Loucy (cell line): ENCODE data around the gene CACNA1B.
"Not testable (repeated sequence)": the region's sequence is repeated elsewhere in the genome, so short reads cannot be mapped to it uniquely, and the experiment has no call there.

Source experiments
- H2AFZ ChIP-seq: fragments of 200-600 bp; sonication (generic); 2 replicates; pipeline ENCODE4 v1.6.0; 2016; ENCODE audit warnings: antibody characterized with exemption, mild to moderate bottlenecking, low read length, moderate library complexity
- H3F3A ChIP-seq: fragments of 200-600 bp; 2 replicates; pipeline ENCODE4 v1.6.0; 2016; ENCODE audit warnings: antibody characterized with exemption, low read depth, mild to moderate bottlenecking
- H3K27me3 ChIP-seq: fragments of 200-600 bp; sonication (generic); 2 replicates; pipeline ENCODE4 v1.6.1; 2014; ENCODE audit warnings: low read length, mild to moderate bottlenecking; ENCODE audit not compliant: insufficient read depth, poor library complexity, severe bottlenecking
- H3K36me3 ChIP-seq: fragments of 200-600 bp; sonication (generic); 2 replicates; pipeline ENCODE4 v1.6.1; 2016; ENCODE audit warnings: low read length; ENCODE audit not compliant: insufficient read depth
- H3K4me1 ChIP-seq: fragments of 200-600 bp; sonication (generic); 2 replicates; pipeline ENCODE4 v1.5.1; 2014; ENCODE audit warnings: low read length, mild to moderate bottlenecking; ENCODE audit not compliant: insufficient read depth, poor library complexity, severe bottlenecking
- H3K4me2 ChIP-seq: fragments of 200-600 bp; sonication (generic); 2 replicates; pipeline ENCODE4 v1.6.0; 2014; ENCODE audit warnings: antibody characterized with exemption, low read length, low read depth, mild to moderate bottlenecking; ENCODE audit not compliant: poor library complexity, severe bottlenecking
- H3K4me3 ChIP-seq: fragments of 200-600 bp; sonication (generic); 2 replicates; pipeline ENCODE4 v1.5.1; 2014; ENCODE audit warnings: low read length, mild to moderate bottlenecking, mixed read lengths; ENCODE audit not compliant: poor library complexity, severe bottlenecking
- H3K79me2 ChIP-seq: fragments of 200-600 bp; sonication (generic); 2 replicates; pipeline ENCODE4 v1.6.1; 2014; ENCODE audit warnings: low read length; ENCODE audit not compliant: insufficient read depth
- H3K9ac ChIP-seq: fragments of 200-600 bp; sonication (generic); 2 replicates; pipeline ENCODE4 v1.6.0; 2014; ENCODE audit warnings: mild to moderate bottlenecking, low read depth, low read length, moderate library complexity; ENCODE audit not compliant: poor library complexity, severe bottlenecking
- H3K9me2 ChIP-seq: fragments of 200-600 bp; sonication (generic); replicated peaks from 2 replicates; pipeline ENCODE4 v1.6.1; 2016; ENCODE audit warnings: low read depth, low read length, mixed read lengths
- H3K9me3 ChIP-seq: fragments of 200-600 bp; sonication (generic); 2 replicates; pipeline ENCODE4 v1.6.1; 2014; ENCODE audit warnings: mild to moderate bottlenecking, antibody characterized with exemption, low read length, low read depth; ENCODE audit not compliant: insufficient read depth
- H4K20me1 ChIP-seq: fragments of 200-600 bp; sonication (generic); 2 replicates; pipeline ENCODE4 v1.6.0; 2014; ENCODE audit warnings: antibody characterized with exemption, low read length, mild to moderate bottlenecking; ENCODE audit not compliant: insufficient read depth, poor library complexity, severe bottlenecking
- EZH2phosphoT487 ChIP-seq: fragments of 200-600 bp; IDR thresholded peaks from 2 replicates; pipeline ENCODE4 v1.6.1; 2018; ENCODE audit warnings: antibody characterized with exemption, mild to moderate bottlenecking, moderate library complexity, borderline replicate concordance
- TF ChIP-seq, protein P1 (sequence below): fragments of 200-600 bp; sonication (generic); conservative IDR thresholded peaks from 2 replicates; pipeline ENCODE4 v1.5.1; 2014; ENCODE audit warnings: mild to moderate bottlenecking, antibody characterized with exemption, low read length

CACNA1B gene

GRCh38 chr9:137885121-137885520 lies 7.5 kb downstream of the CACNA1B start:
- H4K20me1 ChIP-seq, H3K36me3 ChIP-seq, H3K9ac ChIP-seq, H3K27me3 ChIP-seq, H2AFZ ChIP-seq, H3K4me2 ChIP-seq, H3K4me1 ChIP-seq, H3K9me2 ChIP-seq, H3K79me2 ChIP-seq, H3F3A ChIP-seq, H3K4me3 ChIP-seq, H3K9me3 ChIP-seq: not testable (repeated sequence)

DNA sequence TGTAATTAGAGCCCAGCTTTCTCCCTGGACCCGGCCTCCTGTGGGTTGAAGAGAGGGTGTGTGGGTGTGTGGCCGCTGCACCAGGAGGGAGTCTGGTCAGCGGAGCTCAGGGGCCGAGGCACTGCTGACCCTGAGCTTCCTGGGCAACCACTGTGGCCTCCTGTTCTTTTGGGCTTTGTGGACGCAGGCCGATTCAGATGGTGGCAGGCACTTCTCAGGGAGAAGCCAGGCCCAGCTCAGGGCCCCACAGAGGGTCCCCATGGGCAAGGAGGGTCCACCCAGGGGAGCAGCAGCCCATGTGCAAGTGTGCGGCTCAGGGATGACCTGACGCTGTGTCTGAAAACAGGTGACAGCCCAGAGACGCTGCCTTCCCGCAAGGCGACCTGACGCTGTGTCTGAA lies 11.0 kb downstream of the CACNA1B start:
- not testable (repeated sequence) for H3K9ac ChIP-seq, H4K20me1 ChIP-seq, H3K27me3 ChIP-seq, H2AFZ ChIP-seq, H3K4me1 ChIP-seq, H3F3A ChIP-seq, H3K4me2 ChIP-seq, H3K9me2 ChIP-seq, H3K4me3 ChIP-seq, H3K36me3 ChIP-seq, H3K79me2 ChIP-seq, H3K9me3 ChIP-seq

DNA sequence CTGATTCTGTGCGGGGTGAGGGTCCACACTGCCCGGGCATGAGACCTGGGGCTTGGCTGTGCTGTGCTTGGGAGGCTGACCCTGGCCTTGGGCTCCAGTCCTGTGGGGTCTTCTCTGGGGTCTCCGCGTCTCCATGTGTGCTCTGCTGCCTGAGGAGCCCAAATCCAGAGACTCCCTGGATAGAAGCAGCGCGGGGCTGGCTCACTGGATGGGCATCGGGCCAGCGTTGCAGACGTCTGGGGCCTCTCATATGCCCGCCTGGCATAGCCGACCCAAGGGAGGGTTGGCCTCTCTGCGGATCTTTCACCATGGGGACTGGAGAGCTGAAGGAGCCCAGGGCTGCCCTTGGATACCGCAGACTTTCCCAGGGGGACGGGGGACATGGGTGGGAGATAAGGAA lies 12.4 kb downstream of the CACNA1B start:
- H3K9me2 ChIP-seq: not testable (repeated sequence)

GRCh38 chr9:137890768-137891587 lies 13.4 kb downstream of the CACNA1B start:
- not testable (repeated sequence) for H3K27me3 ChIP-seq, H3K36me3 ChIP-seq, H3K4me3 ChIP-seq, H3K79me2 ChIP-seq, H3K4me2 ChIP-seq, H4K20me1 ChIP-seq, H3K4me1 ChIP-seq, H3F3A ChIP-seq, H3K9ac ChIP-seq, H2AFZ ChIP-seq, H3K9me2 ChIP-seq, H3K9me3 ChIP-seq

More for the DNA sequence above, 12.4 kb downstream of the CACNA1B start:
- H2AFZ ChIP-seq, H3K9me3 ChIP-seq, H3K27me3 ChIP-seq, H4K20me1 ChIP-seq, H3K4me3 ChIP-seq, H3K4me1 ChIP-seq, H3K79me2 ChIP-seq, H3K9ac ChIP-seq, H3K4me2 ChIP-seq, H3K36me3 ChIP-seq, H3F3A ChIP-seq: not testable (repeated sequence)

- peaks cover 8% of the 10 kb centered on the region; the same call in 1 of the 2 replicates for H3K9me3 ChIP-seq
- no peaks in the 10 kb centered on the region for H4K20me1 ChIP-seq
- H3K4me3 ChIP-seq: no peak overlapping the region
- no peaks in the 10 kb centered on the region for H3K36me3 ChIP-seq
- no peaks in the 10 kb centered on the region for H3F3A ChIP-seq
- TF ChIP-seq, protein P1, sequence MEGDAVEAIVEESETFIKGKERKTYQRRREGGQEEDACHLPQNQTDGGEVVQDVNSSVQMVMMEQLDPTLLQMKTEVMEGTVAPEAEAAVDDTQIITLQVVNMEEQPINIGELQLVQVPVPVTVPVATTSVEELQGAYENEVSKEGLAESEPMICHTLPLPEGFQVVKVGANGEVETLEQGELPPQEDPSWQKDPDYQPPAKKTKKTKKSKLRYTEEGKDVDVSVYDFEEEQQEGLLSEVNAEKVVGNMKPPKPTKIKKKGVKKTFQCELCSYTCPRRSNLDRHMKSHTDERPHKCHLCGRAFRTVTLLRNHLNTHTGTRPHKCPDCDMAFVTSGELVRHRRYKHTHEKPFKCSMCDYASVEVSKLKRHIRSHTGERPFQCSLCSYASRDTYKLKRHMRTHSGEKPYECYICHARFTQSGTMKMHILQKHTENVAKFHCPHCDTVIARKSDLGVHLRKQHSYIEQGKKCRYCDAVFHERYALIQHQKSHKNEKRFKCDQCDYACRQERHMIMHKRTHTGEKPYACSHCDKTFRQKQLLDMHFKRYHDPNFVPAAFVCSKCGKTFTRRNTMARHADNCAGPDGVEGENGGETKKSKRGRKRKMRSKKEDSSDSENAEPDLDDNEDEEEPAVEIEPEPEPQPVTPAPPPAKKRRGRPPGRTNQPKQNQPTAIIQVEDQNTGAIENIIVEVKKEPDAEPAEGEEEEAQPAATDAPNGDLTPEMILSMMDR: no peak
- TF ChIP-seq EZH2phosphoT487: no peak
- no peaks in the 10 kb centered on the region for H3K4me1 ChIP-seq
- H2AFZ ChIP-seq: no peak overlapping the region
- H3K27me3 ChIP-seq: no peaks in the 10 kb centered on the region
- no peaks in the 10 kb centered on the region for H3K79me2 ChIP-seq
- no peaks in the 10 kb centered on the region for H3K9me2 ChIP-seq
- H3K4me2 ChIP-seq: no peak overlapping the region
- no peak overlapping the region for H3K9ac ChIP-seq
These were observed 14.2 kb downstream of the CACNA1B start for GRCh38 chr9:137891588-137892423.
